Fibroblast of peridontal ligament (primary cell): ENCODE measurements around the gene TFAP2C.
A peak's percentile ranks its signal among the peaks of the same experiment; 100 is the strongest.
"Not testable (repeated sequence)": the region's sequence is repeated elsewhere in the genome, so short reads cannot be mapped to it uniquely, and the experiment has no call there.

Experiments
- DNase-seq: peaks from one replicate; pipeline ENCODE4 v3.0.0-alpha.2; 2010; ENCODE audit errors: extremely low read depth

Gene TFAP2C

GRCh38 chr20:56616716-56617115 lies 12.4 kb upstream of the TFAP2C start:
- DNase-seq: no peak

- no peak for DNase-seq
Measured at GRCh38 chr20:56617489-56617888, 11.6 kb upstream of the TFAP2C start.

- DNase-seq: peak; percentile 69
Measured at GRCh38 chr20:56621730-56622129, 7.4 kb upstream of the TFAP2C start.

GRCh38 chr20:56623930-56624329 lies 5.2 kb upstream of the TFAP2C start:
- DNase-seq: not testable (repeated sequence)

GRCh38 chr20:56624786-56625681 lies 4.1 kb upstream of the TFAP2C start:
- no peak for DNase-seq

GRCh38 chr20:56625837-56626236 lies 3.3 kb upstream of the TFAP2C start:
- DNase-seq: no peak

GRCh38 chr20:56626367-56627121 lies 2.6 kb upstream of the TFAP2C start:
- DNase-seq: no peak

GRCh38 chr20:56627122-56628014 lies 1.7 kb upstream of the TFAP2C start:
- DNase-seq: no peak

GRCh38 chr20:56628015-56628872 lies 862 bp upstream of the TFAP2C start:
- no peak for DNase-seq

- peak; percentile 33 for DNase-seq
Measured at GRCh38 chr20:56629464-56630085, 469 bp downstream of the TFAP2C start.

GRCh38 chr20:56630086-56630493 lies 984 bp downstream of the TFAP2C start:
- DNase-seq: peak; percentile 82

GRCh38 chr20:56630506-56631317 lies 1.6 kb downstream of the TFAP2C start:
- DNase-seq: peak; percentile 41

GRCh38 chr20:56631318-56631989 lies 2.3 kb downstream of the TFAP2C start:
- DNase-seq: no peak

- peak; percentile 37 for DNase-seq
Measured at GRCh38 chr20:56631990-56632327, 2.9 kb downstream of the TFAP2C start.

- peak; percentile 26 for DNase-seq
Measured at GRCh38 chr20:56634307-56634706, 5.2 kb downstream of the TFAP2C start.

GRCh38 chr20:56634735-56635385 lies 5.8 kb downstream of the TFAP2C start:
- DNase-seq: no peak

GRCh38 chr20:56636716-56637115 lies 7.6 kb downstream of the TFAP2C start:
- DNase-seq: peak; percentile 92

GRCh38 chr20:56637576-56637975 lies 8.5 kb downstream of the TFAP2C start:
- DNase-seq: peak; percentile 9

- no peak for DNase-seq
Measured at GRCh38 chr20:56646599-56646998, 17.5 kb downstream of the TFAP2C start.
